Activated CD8-positive, alpha-beta memory T cell treated with anti-CD3 and anti-CD28 coated beads for 48 hours (primary cell): ENCODE measurements around the gene GON7.
"Not testable (repeated sequence)": the region's sequence is repeated elsewhere in the genome, so short reads cannot be mapped to it uniquely, and the experiment has no call there.

ENCODE experiments used
- DNase-seq, 3 experiments: peaks; one replicate each; pipeline ENCODE4 v3.0.0-alpha.2; 2020; ENCODE audit warnings: low read depth in 2 of 3, low spot score in 2 of 3

Gene GON7

DNA sequence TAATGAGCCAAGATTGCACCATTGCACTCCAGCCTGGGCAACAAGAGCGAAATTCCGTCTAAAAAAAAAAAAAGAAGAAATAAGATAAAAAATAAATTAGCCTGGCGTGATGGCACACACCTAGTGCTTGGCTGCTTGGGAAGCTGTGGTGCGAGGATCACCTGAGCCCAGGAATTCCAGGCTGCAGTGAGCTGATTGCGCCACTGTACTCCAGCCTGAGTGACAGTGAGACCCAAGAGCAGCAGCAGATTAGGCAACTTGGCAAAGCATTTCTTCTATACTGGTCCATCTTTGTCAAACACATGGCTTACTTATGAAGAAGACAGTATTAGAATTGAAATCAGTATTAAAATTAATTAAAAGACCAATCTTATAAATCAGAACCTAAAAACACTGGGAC, 6.3 kb downstream of the GON7 start:
- no peak for DNase-seq

GRCh38 chr14:93199031-93199430, 7.8 kb downstream of the GON7 start:
- no peak for DNase-seq

DNA sequence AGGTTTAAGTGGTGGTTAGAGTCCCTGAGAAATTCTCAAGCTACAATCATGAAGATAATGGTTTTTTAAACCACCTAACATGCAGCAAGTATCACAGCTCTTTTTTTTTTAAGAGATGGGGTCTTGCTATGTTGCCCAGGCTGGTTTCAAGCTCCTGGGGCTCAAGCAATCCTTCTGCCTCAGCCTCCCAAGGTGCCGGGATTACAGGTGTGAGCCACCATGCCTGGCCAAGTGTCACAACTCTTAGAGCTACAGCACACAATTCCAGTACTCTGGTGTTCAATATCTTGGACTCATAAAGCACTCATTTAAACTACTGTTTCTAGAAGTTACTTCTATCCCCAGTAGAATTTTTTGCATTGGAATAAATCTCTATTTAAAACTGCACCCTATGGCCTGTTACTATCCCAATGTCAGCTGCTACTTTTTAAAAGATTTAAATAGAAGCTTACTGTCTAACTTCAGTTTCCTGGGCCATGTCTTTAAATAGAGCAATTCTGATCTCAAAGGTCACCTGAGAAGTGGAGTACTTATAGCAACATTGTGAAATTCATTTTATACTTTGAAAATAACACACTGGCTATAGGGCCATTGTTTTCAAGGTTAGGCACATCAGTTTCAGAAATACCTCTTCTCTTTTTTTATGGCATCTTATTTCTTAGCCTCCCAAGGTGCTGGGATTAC, 11.4 kb downstream of the GON7 start:
- DNase-seq: no peak

- DNase-seq: no peak
Observed at GRCh38 chr14:93186956-93187355, 19.9 kb downstream of the GON7 start.

GRCh38 chr14:93186466-93186865, 20.4 kb downstream of the GON7 start:
- no peak for DNase-seq

- no peak for DNase-seq
Observed at GRCh38 chr14:93185349-93185720, 21.5 kb downstream of the GON7 start.

GRCh38 chr14:93184391-93185348, 22.2 kb downstream of the GON7 start, which contains the start of the genes LYSET and MOAP1:
Gene LYSET, plus strand, starts transcription at chr14:93185317. Its CDS starts 89 bp downstream, at chr14:93185406.
Gene MOAP1, minus strand, starts transcription at chr14:93184897. Its CDS starts 655 bp downstream, at chr14:93184242.
- DNase-seq: peak; percentile 79 to 84 (median 79)

- DNase-seq: no peak
Observed at GRCh38 chr14:93183596-93184317, 23.1 kb downstream of the GON7 start.

- DNase-seq: no peak
Observed at GRCh38 chr14:93175492-93175891, 31.4 kb downstream of the GON7 start.

- DNase-seq: not testable (repeated sequence)
Observed at GRCh38 chr14:93174731-93175130, 32.1 kb downstream of the GON7 start.

GRCh38 chr14:93173943-93174395, 32.9 kb downstream of the GON7 start:
- DNase-seq: no peak

- no peak for DNase-seq
Observed at GRCh38 chr14:93171376-93171775, 35.5 kb downstream of the GON7 start.

DNA sequence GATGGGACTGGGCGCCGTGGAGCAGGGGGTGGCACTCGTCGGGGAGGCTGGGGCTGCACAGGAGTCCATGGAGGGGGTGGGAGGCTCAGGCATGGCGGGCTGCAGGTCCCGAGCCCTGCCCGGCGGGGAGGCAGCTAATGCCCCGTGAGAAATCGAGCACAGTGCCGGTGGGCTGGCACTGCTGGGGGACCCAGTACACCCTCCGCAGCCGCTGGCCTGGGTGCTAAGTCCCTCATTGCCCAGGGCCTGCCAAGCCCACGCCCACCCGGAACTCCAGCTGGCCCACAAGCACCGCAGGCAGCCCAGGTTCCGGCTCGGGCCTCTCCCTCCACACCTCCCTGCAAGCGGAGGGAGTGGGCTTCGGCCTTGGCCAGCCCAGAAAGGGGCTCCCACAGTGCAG, 36.7 kb downstream of the GON7 start:
- not testable (repeated sequence) for DNase-seq

- DNase-seq: not testable (repeated sequence)
Observed at GRCh38 chr14:93169619-93170018, 37.2 kb downstream of the GON7 start.

- not testable (repeated sequence) for DNase-seq
Observed at GRCh38 chr14:93168610-93169009, 38.3 kb downstream of the GON7 start.

- not testable (repeated sequence) for DNase-seq
Observed at GRCh38 chr14:93165271-93166265, 41.3 kb downstream of the GON7 start.

- DNase-seq: no peak
Observed at GRCh38 chr14:93163564-93163963, 43.3 kb downstream of the GON7 start.

GRCh38 chr14:93161411-93161940, 45.4 kb downstream of the GON7 start:
- no peak for DNase-seq

DNA sequence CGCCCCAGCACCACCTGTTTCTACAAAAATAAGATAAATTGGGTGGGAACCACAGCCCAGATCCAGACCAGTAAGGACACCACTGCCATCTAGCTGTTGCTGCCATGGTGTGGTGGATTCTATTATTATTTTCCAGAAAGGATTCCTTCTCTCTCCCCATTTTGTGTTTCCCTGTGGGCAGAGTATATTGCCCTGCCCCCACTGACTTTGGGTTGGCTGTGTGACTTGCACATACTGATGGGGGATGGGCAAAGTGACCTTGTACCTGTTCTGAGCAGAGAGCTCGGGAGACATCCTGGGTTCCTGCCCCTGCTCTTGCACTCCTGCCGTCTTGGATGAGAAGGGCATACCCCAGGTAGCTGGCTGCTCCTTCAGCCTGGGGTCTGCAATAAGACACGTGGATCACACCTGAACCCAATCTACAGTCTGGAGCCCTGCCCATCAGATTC, 46.5 kb downstream of the GON7 start:
- no peak for DNase-seq
